MM.1S (cell line): ENCODE measurements around the gene FUT8.

Experiments used
- DNase-seq: peaks from one replicate; pipeline ENCODE4 v3.0.0-alpha.2; 2015
- H2AFZ ChIP-seq: fragments of 300-600 bp; sonication (generic); 2 replicates; pipeline ENCODE4 v1.6.0; 2016; ENCODE audit warnings: antibody characterized with exemption, low read length
- H3F3A ChIP-seq: fragments of 300-600 bp; sonication (generic); 2 replicates; pipeline ENCODE4 v1.6.1; 2016; ENCODE audit warnings: mild to moderate bottlenecking, antibody characterized with exemption, low read length, moderate library complexity, mixed read lengths; ENCODE audit not compliant: insufficient read depth
- H3K27ac ChIP-seq: fragments of 300-600 bp; sonication (generic); 2 replicates; pipeline ENCODE4 v1.5.1; 2016; ENCODE audit warnings: mild to moderate bottlenecking, low read length
- H3K27me3 ChIP-seq: fragments of 300-600 bp; sonication (generic); replicated peaks from 2 replicates; pipeline ENCODE4 v1.6.0; 2016; ENCODE audit warnings: low read length; ENCODE audit not compliant: insufficient read depth
- H3K36me3 ChIP-seq: fragments of 300-600 bp; sonication (generic); replicated peaks from 2 replicates; pipeline ENCODE4 v1.6.1; 2016; ENCODE audit warnings: mild to moderate bottlenecking, low read length, mixed read lengths; ENCODE audit not compliant: insufficient read depth
- H3K4me1 ChIP-seq: fragments of 300-600 bp; sonication (generic); 2 replicates; pipeline ENCODE4 v1.6.1; 2016; ENCODE audit warnings: low read length, mixed read lengths
- H3K4me2 ChIP-seq: fragments of 300-600 bp; sonication (generic); 2 replicates; pipeline ENCODE4 v1.6.0; 2016; ENCODE audit warnings: low read depth, low read length
- H3K4me3 ChIP-seq: fragments of 300-600 bp; sonication (generic); 2 replicates; pipeline ENCODE4 v1.5.1; 2016; ENCODE audit warnings: low read length, mixed read lengths
- H3K79me2 ChIP-seq: fragments of 300-600 bp; sonication (generic); 2 replicates; pipeline ENCODE4 v1.6.1; 2016; ENCODE audit warnings: mixed run types, low read length, mixed read lengths
- H3K9ac ChIP-seq: fragments of 300-600 bp; sonication (generic); 2 replicates; pipeline ENCODE4 v1.6.1; 2016; ENCODE audit warnings: low read length, mixed read lengths
- H3K9me2 ChIP-seq: fragments of 300-600 bp; sonication (generic); replicated peaks from 2 replicates; pipeline ENCODE4 v1.6.1; 2016; ENCODE audit warnings: mild to moderate bottlenecking, low read length, mixed read lengths; ENCODE audit not compliant: insufficient read depth
- H3K9me3 ChIP-seq: fragments of 300-600 bp; sonication (generic); replicated peaks from 2 replicates; pipeline ENCODE4 v1.6.1; 2016; ENCODE audit warnings: mild to moderate bottlenecking, low read length, mixed read lengths; ENCODE audit not compliant: insufficient read depth
- H4K20me1 ChIP-seq: fragments of 300-600 bp; sonication (generic); 2 replicates; pipeline ENCODE4 v1.6.1; 2016; ENCODE audit warnings: mild to moderate bottlenecking, low read length, moderate library complexity, mixed read lengths; ENCODE audit not compliant: insufficient read depth
- EZH2 ChIP-seq: fragments of 300-600 bp; sonication (generic); optimal IDR thresholded peaks from 2 replicates; pipeline ENCODE3; 2017; ENCODE audit warnings: low read depth, mild to moderate bottlenecking, antibody characterized with exemption, low read length, mixed read lengths
- EZH2phosphoT487 ChIP-seq: fragments of 300-600 bp; sonication (generic); IDR thresholded peaks from 2 replicates; pipeline ENCODE4 v1.6.1; 2018; ENCODE audit warnings: antibody characterized with exemption, low read length
- TF ChIP-seq, protein P1 (sequence below): fragments of 300-600 bp; sonication (generic); IDR thresholded peaks from 2 replicates; pipeline ENCODE4 v1.5.1; 2016; ENCODE audit warnings: antibody characterized with exemption, low read length, mixed read lengths

FUT8 gene

DNA sequence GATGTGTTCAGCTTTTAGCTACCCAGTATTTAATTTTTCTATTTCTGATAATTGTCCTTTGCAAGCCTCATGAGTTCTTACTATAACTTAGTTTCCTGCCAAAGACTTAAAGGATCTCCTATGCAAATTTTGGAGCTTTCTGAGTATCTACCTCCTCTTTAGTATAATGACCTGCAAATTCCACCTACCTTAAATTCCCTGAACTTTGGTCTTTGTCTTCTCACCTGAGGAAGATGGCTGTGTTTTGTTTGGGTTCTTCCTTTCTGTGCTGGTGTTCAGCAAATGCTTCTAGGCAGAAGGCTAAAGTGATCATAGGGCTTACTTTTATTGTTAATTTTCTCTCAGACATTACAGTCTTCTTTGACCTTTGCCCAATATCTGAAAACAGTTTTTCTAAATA is 142.8 kb downstream of the FUT8 start:
- H3K27ac ChIP-seq: no peak overlapping the region
- H3K9ac ChIP-seq: no peak overlapping the region
- no peaks in the 10 kb centered on the region for H3K9me3 ChIP-seq
- H3K79me2 ChIP-seq: no peaks in the 10 kb centered on the region
- H3K36me3 ChIP-seq: no peaks in the 10 kb centered on the region
- no peaks in the 10 kb centered on the region for H3K9me2 ChIP-seq
- H3K4me3 ChIP-seq: no peak overlapping the region
- H4K20me1 ChIP-seq: no peaks in the 10 kb centered on the region
- H2AFZ ChIP-seq: no peak overlapping the region
- H3K27me3 ChIP-seq: no peaks in the 10 kb centered on the region
- no peaks in the 10 kb centered on the region for H3F3A ChIP-seq
- no peak for TF ChIP-seq EZH2phosphoT487
- TF ChIP-seq, protein P1, sequence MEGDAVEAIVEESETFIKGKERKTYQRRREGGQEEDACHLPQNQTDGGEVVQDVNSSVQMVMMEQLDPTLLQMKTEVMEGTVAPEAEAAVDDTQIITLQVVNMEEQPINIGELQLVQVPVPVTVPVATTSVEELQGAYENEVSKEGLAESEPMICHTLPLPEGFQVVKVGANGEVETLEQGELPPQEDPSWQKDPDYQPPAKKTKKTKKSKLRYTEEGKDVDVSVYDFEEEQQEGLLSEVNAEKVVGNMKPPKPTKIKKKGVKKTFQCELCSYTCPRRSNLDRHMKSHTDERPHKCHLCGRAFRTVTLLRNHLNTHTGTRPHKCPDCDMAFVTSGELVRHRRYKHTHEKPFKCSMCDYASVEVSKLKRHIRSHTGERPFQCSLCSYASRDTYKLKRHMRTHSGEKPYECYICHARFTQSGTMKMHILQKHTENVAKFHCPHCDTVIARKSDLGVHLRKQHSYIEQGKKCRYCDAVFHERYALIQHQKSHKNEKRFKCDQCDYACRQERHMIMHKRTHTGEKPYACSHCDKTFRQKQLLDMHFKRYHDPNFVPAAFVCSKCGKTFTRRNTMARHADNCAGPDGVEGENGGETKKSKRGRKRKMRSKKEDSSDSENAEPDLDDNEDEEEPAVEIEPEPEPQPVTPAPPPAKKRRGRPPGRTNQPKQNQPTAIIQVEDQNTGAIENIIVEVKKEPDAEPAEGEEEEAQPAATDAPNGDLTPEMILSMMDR: no peak
- no peak for TF ChIP-seq EZH2
- H3K4me1 ChIP-seq: no peaks in the 10 kb centered on the region
- no peak overlapping the region for H3K4me2 ChIP-seq
- no peak for DNase-seq

DNA sequence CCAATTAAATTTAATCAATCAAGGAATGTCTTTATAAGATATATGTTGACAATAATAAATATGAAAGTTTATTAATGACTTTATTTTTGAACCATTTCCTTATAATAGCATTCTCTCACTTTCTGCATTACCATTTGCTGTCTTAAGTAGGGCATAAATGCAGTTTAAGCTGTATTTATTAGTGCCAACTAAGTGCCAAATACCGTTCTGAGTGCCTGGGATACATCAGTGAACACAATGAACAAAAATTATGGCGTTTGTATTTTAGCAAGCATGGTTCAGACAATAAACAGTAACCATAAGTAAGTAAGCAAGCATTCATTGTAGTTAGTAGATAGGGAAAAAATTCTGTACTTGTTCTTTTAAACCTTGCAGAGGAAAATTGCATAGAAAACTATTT is 145.8 kb downstream of the FUT8 start:
- H3K27ac ChIP-seq: no peak overlapping the region
- H3F3A ChIP-seq: no peaks in the 10 kb centered on the region
- H3K79me2 ChIP-seq: no peaks in the 10 kb centered on the region

DNA sequence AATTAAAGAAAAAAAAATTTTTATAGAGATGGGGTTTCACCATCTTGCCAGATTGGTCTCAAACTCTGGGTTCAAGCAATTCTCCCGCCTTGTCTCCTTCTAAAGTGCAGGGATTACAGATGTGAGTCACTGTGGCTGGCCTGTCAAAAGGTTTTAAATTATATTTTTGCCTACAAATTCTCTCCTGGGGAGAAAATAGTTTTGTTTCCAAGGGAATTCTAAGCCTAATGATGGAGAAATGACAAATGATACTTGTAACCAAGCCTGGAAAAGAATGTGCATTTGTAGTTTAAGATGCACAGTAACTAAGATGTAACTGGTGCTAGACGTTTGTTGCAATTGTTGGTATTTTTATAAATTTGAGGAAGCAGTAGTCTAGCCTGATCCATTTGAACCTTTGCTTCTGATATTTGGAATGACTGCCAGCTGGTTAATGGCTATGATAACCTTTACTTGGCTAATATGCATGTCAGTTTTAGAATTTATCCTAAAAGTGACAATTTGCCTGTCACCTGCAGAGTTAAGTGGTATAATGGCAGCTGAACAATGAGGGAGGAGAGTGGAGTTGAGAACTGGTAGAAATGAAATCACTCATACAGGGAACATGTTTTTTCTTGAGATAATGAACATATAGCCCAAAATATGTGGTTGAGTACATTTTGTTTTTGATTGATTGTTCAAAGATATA is 148.0 kb downstream of the FUT8 start:
- Histone ChIP-seq H3K9ac (no peak overlapping the region), H3K27ac (no peak overlapping the region), H3K4me3 (no peak overlapping the region), H4K20me1 (no peaks in the 10 kb centered on the region), H3K79me2 (no peaks in the 10 kb centered on the region), H3K27me3 (no peaks in the 10 kb centered on the region), H3F3A (no peaks in the 10 kb centered on the region), H3K4me1 (no peaks in the 10 kb centered on the region), H3K36me3 (no peaks in the 10 kb centered on the region), H3K4me2 (no peak overlapping the region), H2AFZ (no peak overlapping the region), H3K9me2 (no peaks in the 10 kb centered on the region), H3K9me3 (no peaks in the 10 kb centered on the region)
- no peak for TF ChIP-seq EZH2
- TF ChIP-seq, protein P1: no peak
- DNase-seq: no peak

More for the DNA sequence above, 145.8 kb downstream of the FUT8 start:
- Histone ChIP-seq H4K20me1 (no peaks in the 10 kb centered on the region), H3K27me3 (no peaks in the 10 kb centered on the region), H3K9me3 (no peaks in the 10 kb centered on the region), H3K4me2 (no peak overlapping the region), H2AFZ (no peak overlapping the region), H3K9ac (no peak overlapping the region), H3K36me3 (no peaks in the 10 kb centered on the region), H3K4me1 (no peaks in the 10 kb centered on the region), H3K4me3 (no peak overlapping the region), H3K9me2 (no peaks in the 10 kb centered on the region)
- DNase-seq: no peak
- no peak for TF ChIP-seq EZH2
- TF ChIP-seq, protein P1: no peak
- no peak for TF ChIP-seq EZH2phosphoT487
